Activated CD4-positive, alpha-beta memory T cell treated with anti-CD3 and anti-CD28 coated beads for 36 hours (primary cell): ENCODE data around the gene PLRG1. TPM values are rescaled to one million over a fixed set of nuclear protein-coding genes. Genes with fewer than 3 reads are reported as not detected.

Experiments used
- CTCF ChIA-PET: fragments of 350-600 bp; sonication (Branson Sonifier 250); formaldehyde crosslinking; loops from one replicate; lab custom pipeline; 2021; ENCODE audit warnings: antibody characterized with exemption, inconsistent platforms; lab: Charles Lee
- POLR2A ChIA-PET: fragments of 350-600 bp; sonication (Branson Sonifier 250); formaldehyde crosslinking; loops from one replicate; lab custom pipeline; 2021; ENCODE audit warnings: antibody characterized with exemption; lab: Charles Lee
- DNase-seq: peaks from one replicate; pipeline ENCODE4 v3.0.0-alpha.2; 2020
- H3K27ac Mint-ChIP-seq: one replicate; pipeline ENCODE4 v1.8.0; 2021; ENCODE audit warnings: mixed read lengths
- H3K27me3 Mint-ChIP-seq: one replicate; pipeline ENCODE4 v1.8.0; 2021; ENCODE audit warnings: mixed read lengths
- H3K36me3 Mint-ChIP-seq: one replicate; pipeline ENCODE4 v1.8.0; 2021; ENCODE audit warnings: mixed read lengths
- H3K4me1 Mint-ChIP-seq: one replicate; pipeline ENCODE4 v1.8.0; 2021; ENCODE audit warnings: low read depth, mixed read lengths
- H3K4me3 Mint-ChIP-seq: one replicate; pipeline ENCODE4 v1.8.0; 2021; ENCODE audit warnings: mild to moderate bottlenecking, mixed read lengths
- H3K9me3 Mint-ChIP-seq: one replicate; pipeline ENCODE4 v1.8.0; 2021; ENCODE audit warnings: mixed read lengths
- intact Hi-C: fragments of 100-400 bp; cut with micrococcal nuclease; formaldehyde crosslinking; loops from one replicate; pipeline ENCODE4 v1.15.1; 2023
- total RNA-seq, 2 experiments: library from RNA; stranded (reverse); gene quantifications; one replicate each; pipeline ENCODE4 v1.2.3, GENCODE V29; 2021

The PLRG1 gene
- total RNA-seq, 2 experiments from 2014 or later, result 99.3 to 103 TPM

DNA sequence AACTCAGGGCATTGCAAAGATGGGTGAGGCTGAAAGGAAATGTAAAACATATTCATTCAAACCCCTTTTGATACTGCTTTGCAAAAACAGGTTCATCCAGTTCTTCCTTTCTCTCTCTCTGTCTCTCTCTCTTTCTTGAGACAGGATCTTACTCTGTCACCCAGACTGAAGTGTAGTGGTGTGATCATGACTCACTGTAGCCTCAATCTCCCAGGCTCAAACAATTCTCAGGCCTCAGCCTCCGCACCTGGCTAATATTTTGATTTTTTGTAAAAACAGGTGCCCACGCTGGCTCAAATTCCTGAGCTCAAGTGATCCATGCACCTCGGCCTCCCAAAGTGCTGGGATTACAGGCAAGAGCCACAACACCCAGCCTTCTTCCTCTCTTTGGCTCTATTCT, 43.0 kb downstream of the PLRG1 start:
- H3K9me3 Mint-ChIP-seq, result no peaks in the 10 kb centered on the region
- H3K27me3 Mint-ChIP-seq, result peaks cover 18% of the 10 kb centered on the region
- H3K4me3 Mint-ChIP-seq, result no peak overlapping the region
- POLR2A ChIA-PET, result no interaction called here
- no peak for DNase-seq
- no peaks in the 10 kb centered on the region for H3K36me3 Mint-ChIP-seq
- H3K4me1 Mint-ChIP-seq, result no peaks in the 10 kb centered on the region
- H3K27ac Mint-ChIP-seq, result no peak overlapping the region
- CTCF ChIA-PET, result interaction anchor here (1.2 to 2.2 kb wide), 5 partner anchors 9 to 721 kb away, joined by 3 to 6 read pairs (median 5); no protein-coding TSS in a partner anchor
- intact Hi-C loops, result no loop called here

GRCh38 chr4:154506253-154506652, 43.9 kb downstream of the PLRG1 start:
- intact Hi-C loops, result loop anchor here (1.0 kb wide), 1 partner anchor 173 kb away; no protein-coding TSS in a partner anchor
- no peaks in the 10 kb centered on the region for H3K36me3 Mint-ChIP-seq
- no peak for DNase-seq
- no peaks in the 10 kb centered on the region for H3K9me3 Mint-ChIP-seq
- H3K4me3 Mint-ChIP-seq, result no peak overlapping the region
- H3K27me3 Mint-ChIP-seq, result peaks cover 17% of the 10 kb centered on the region
- ChIA-PET CTCF (interaction anchor here (1.2 to 2.2 kb wide), 4 partner anchors 11 to 720 kb away, joined by 4 to 6 read pairs (median 6); no protein-coding TSS in a partner anchor), POLR2A (no interaction called here)
- no peak overlapping the region for H3K27ac Mint-ChIP-seq
- H3K4me1 Mint-ChIP-seq, result no peaks in the 10 kb centered on the region

DNA sequence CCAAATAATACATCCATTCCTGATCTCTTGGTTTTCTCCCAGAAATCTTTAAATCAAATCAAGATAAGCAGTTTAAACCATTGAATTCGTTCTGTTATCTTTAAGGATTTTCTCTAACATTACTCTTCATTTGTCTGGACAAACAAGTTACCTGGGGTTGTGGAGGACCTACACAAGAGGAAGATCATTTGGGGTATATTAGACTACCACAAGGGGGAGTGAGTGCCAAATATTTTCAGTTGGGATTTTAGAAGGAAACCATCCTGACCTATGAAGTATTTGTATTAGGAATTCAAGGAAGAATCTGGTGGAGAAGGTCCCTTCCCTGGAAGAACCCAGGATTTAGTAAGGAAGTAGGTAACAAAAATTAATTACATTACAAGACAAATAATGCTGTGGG, 46.6 kb downstream of the PLRG1 start:
- no peak overlapping the region for H3K27ac Mint-ChIP-seq
- intact Hi-C loops, result no loop called here
- ChIA-PET CTCF (interaction anchor here (0.9 to 1.0 kb wide), 3 partner anchors 13 to 717 kb away, joined by 3 to 5 read pairs (median 5); no protein-coding TSS in a partner anchor), POLR2A (no interaction called here)
- no peaks in the 10 kb centered on the region for H3K4me1 Mint-ChIP-seq
- peaks cover 22% of the 10 kb centered on the region for H3K27me3 Mint-ChIP-seq
- H3K36me3 Mint-ChIP-seq, result no peaks in the 10 kb centered on the region
- no peak for DNase-seq
- H3K9me3 Mint-ChIP-seq, result no peaks in the 10 kb centered on the region
- no peak overlapping the region for H3K4me3 Mint-ChIP-seq

- no peaks in the 10 kb centered on the region for H3K9me3 Mint-ChIP-seq
- no peak overlapping the region for H3K4me3 Mint-ChIP-seq
- POLR2A ChIA-PET, result no interaction called here
- H3K27me3 Mint-ChIP-seq, result peaks cover 22% of the 10 kb centered on the region
- no peaks in the 10 kb centered on the region for H3K36me3 Mint-ChIP-seq
- intact Hi-C loops, result no loop called here
- CTCF ChIA-PET, result no interaction called here
- DNase-seq, result no peak
- no peak overlapping the region for H3K27ac Mint-ChIP-seq
- no peaks in the 10 kb centered on the region for H3K4me1 Mint-ChIP-seq
These were observed 48.1 kb downstream of the PLRG1 start for GRCh38 chr4:154502111-154502510.

- H3K9me3 Mint-ChIP-seq, result no peaks in the 10 kb centered on the region
- intact Hi-C loops, result no loop called here
- DNase-seq, result no peak
- H3K27me3 Mint-ChIP-seq, result peaks cover 18% of the 10 kb centered on the region
- no peak overlapping the region for H3K4me3 Mint-ChIP-seq
- H3K36me3 Mint-ChIP-seq, result no peaks in the 10 kb centered on the region
- CTCF ChIA-PET, result interaction anchor here (1.4 kb wide), 1 partner anchor 10 kb away, joined by 3 read pairs; no protein-coding TSS in a partner anchor
- H3K4me1 Mint-ChIP-seq, result no peaks in the 10 kb centered on the region
- POLR2A ChIA-PET, result no interaction called here
- H3K27ac Mint-ChIP-seq, result no peak overlapping the region
These were observed 52.3 kb downstream of the PLRG1 start for GRCh38 chr4:154497889-154498288.

GRCh38 chr4:154495867-154496266, 54.3 kb downstream of the PLRG1 start:
- ChIA-PET CTCF (no interaction called here), POLR2A (no interaction called here)
- Mint-ChIP-seq H3K27ac (no peak overlapping the region), H3K4me1 (peaks cover 13% of the 10 kb centered on the region), H3K36me3 (no peaks in the 10 kb centered on the region), H3K27me3 (peaks cover 31% of the 10 kb centered on the region), H3K4me3 (no peak overlapping the region), H3K9me3 (no peaks in the 10 kb centered on the region)
- no peak for DNase-seq
- intact Hi-C loops, result no loop called here

DNA sequence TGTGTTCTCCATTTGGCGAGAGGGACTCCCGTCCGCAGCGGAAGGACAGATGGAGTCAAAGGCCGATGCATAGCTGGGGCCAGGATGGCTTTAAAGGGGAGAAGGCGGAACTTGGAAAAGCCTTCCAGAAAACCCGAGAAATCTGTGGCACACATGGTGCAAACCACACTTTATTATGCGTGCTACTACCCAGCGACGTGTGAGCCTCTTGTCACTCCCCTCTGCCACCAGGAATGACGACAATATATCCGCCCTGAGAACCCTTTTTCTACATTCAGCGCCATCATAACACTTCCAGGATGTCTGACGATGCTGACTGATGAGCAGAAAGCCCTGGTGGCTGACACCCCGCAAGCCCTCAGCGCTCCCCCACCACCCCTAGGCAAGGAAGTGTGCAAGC, 57.9 kb downstream of the PLRG1 start:
- Mint-ChIP-seq H3K4me3 (peak overlapping the region; percentile 37), H3K9me3 (no peaks in the 10 kb centered on the region), H3K27ac (no peak overlapping the region), H3K36me3 (no peaks in the 10 kb centered on the region), H3K4me1 (peaks cover 17% of the 10 kb centered on the region), H3K27me3 (peaks cover 50% of the 10 kb centered on the region)
- CTCF ChIA-PET, result no interaction called here
- no peak for DNase-seq
- intact Hi-C loops, result no loop called here
- POLR2A ChIA-PET, result no interaction called here

GRCh38 chr4:154491341-154492271, 58.6 kb downstream of the PLRG1 start, which contains the start of gene DCHS2:
TSS of gene DCHS2 (minus strand) at chr4:154491799. CDS start at chr4:154491355, 444 bp downstream.
- H3K27ac Mint-ChIP-seq, result no peak within 1 kb of the TSS
- peaks cover 55% of the 10 kb centered on the region for H3K27me3 Mint-ChIP-seq

GRCh38 chr4:154490583-154491340, 59.4 kb downstream of the PLRG1 start:
- intact Hi-C loops, result loop anchor here (2.0 kb wide), 1 partner anchor 700 kb away; no protein-coding TSS in a partner anchor
- Mint-ChIP-seq H3K4me3 (peak overlapping the region; percentile 63), H3K36me3 (no peaks in the 10 kb centered on the region), H3K4me1 (peaks cover 17% of the 10 kb centered on the region), H3K9me3 (no peaks in the 10 kb centered on the region), H3K27ac (no peak overlapping the region), H3K27me3 (peaks cover 55% of the 10 kb centered on the region)
- ChIA-PET POLR2A (no interaction called here), CTCF (interaction anchor here (0.7 kb wide), 1 partner anchor 75 kb away, joined by 4 read pairs; no protein-coding TSS in a partner anchor)
- peak; percentile 43 for DNase-seq

More at GRCh38 chr4:154491341-154492271, 58.6 kb downstream of the PLRG1 start, which contains the start of gene DCHS2:
- intact Hi-C loops, result loop anchor here (2.0 kb wide), 1 partner anchor 701 kb away; no protein-coding TSS in a partner anchor
- Mint-ChIP-seq H3K9me3 (no peaks in the 10 kb centered on the region), H3K36me3 (no peaks in the 10 kb centered on the region), H3K4me3 (peak within 1 kb of the TSS; percentile 63), H3K4me1 (peaks cover 17% of the 10 kb centered on the region)
- ChIA-PET CTCF (interaction anchor here (0.7 kb wide), 1 partner anchor 76 kb away, joined by 4 read pairs; no protein-coding TSS in a partner anchor), POLR2A (no interaction called here)
- DNase-seq, result peak; percentile 28

- Mint-ChIP-seq H3K27ac (no peak overlapping the region), H3K27me3 (peaks cover 55% of the 10 kb centered on the region), H3K4me3 (no peak overlapping the region), H3K9me3 (no peaks in the 10 kb centered on the region), H3K4me1 (peaks cover 17% of the 10 kb centered on the region), H3K36me3 (no peaks in the 10 kb centered on the region)
- intact Hi-C loops, result loop anchor here (2.0 kb wide), 1 partner anchor 699 kb away; no protein-coding TSS in a partner anchor
- POLR2A ChIA-PET, result no interaction called here
- DNase-seq, result no peak
- CTCF ChIA-PET, result no interaction called here
These were observed 60.0 kb downstream of the PLRG1 start for GRCh38 chr4:154490234-154490582.

DNA sequence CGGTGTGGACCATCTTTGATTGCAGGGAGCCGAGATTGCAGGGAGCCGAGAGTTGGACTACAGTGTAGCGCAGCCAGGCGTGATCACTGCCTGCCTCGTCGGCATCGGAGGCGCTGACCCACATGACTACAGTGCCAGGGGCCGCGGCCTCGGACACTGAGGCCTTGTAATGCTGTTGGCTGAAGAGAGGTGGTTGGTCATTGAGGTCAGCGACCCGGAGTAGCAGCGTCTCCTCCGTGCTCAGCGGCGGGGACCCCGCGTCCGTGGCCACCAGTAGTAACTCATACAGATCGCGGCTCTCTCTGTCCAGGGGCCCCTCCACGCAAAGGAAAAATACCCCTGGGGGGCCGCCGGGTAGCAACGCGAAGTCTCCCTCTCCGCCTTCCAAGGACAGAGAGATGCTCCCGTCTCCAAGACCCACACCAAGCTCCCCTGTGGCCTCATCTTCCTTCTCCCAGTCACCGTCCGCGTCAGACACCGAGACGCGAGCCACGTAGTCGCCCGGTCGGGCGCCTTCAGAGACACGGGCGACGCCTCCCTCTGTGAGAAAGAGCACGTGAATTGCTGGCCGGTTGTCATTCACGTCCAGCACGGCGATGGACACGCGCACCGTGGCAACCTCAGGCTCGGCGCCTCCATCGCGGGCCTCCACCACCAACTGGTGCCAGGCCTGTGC, 60.5 kb downstream of the PLRG1 start:
- Mint-ChIP-seq H3K4me1 (peaks cover 17% of the 10 kb centered on the region), H3K4me3 (no peak overlapping the region), H3K27ac (no peak overlapping the region), H3K27me3 (peaks cover 55% of the 10 kb centered on the region), H3K36me3 (no peaks in the 10 kb centered on the region), H3K9me3 (no peaks in the 10 kb centered on the region)
- ChIA-PET CTCF (no interaction called here), POLR2A (no interaction called here)
- intact Hi-C loops, result loop anchor here (2.0 kb wide), 1 partner anchor 699 kb away; no protein-coding TSS in a partner anchor
- no peak for DNase-seq
